SK-N-MC (cell line): ENCODE measurements around the gene TNN.

ENCODE experiments used
- EZH2 ChIP-seq: fragments of 200-600 bp; sonication (generic); IDR thresholded peaks from one replicate; pipeline ENCODE4 v1.6.1; 2017; ENCODE audit warnings: antibody characterized with exemption
- FOXP2 ChIP-seq: optimal IDR thresholded peaks from 2 replicates; pipeline ENCODE3; 2011; ENCODE audit warnings: mild to moderate bottlenecking, moderate library complexity; ENCODE audit not compliant: insufficient read depth; ENCODE audit errors: extremely low read length, control extremely low read depth
- POLR2AphosphoS5 ChIP-seq: IDR thresholded peaks from 2 replicates; pipeline ENCODE4 v1.6.1; 2012; ENCODE audit warnings: mild to moderate bottlenecking, low read depth, low read length, borderline replicate concordance

GRCh38 chr1:175045097-175045496 is 22.5 kb upstream of the TNN start:
- no peak for TF ChIP-seq POLR2AphosphoS5
- no peak for TF ChIP-seq EZH2
- no peak for TF ChIP-seq FOXP2
